ENCODE measurements around the gene ZBTB7B. TPM values are rescaled to one million over a fixed set of nuclear protein-coding genes. Genes with fewer than 3 reads are reported as not detected.

ZBTB7B gene
- total RNA-seq, 3 donors from 2014 or later: 45.6 to 82.5 (median 53.4) TPM

DNA sequence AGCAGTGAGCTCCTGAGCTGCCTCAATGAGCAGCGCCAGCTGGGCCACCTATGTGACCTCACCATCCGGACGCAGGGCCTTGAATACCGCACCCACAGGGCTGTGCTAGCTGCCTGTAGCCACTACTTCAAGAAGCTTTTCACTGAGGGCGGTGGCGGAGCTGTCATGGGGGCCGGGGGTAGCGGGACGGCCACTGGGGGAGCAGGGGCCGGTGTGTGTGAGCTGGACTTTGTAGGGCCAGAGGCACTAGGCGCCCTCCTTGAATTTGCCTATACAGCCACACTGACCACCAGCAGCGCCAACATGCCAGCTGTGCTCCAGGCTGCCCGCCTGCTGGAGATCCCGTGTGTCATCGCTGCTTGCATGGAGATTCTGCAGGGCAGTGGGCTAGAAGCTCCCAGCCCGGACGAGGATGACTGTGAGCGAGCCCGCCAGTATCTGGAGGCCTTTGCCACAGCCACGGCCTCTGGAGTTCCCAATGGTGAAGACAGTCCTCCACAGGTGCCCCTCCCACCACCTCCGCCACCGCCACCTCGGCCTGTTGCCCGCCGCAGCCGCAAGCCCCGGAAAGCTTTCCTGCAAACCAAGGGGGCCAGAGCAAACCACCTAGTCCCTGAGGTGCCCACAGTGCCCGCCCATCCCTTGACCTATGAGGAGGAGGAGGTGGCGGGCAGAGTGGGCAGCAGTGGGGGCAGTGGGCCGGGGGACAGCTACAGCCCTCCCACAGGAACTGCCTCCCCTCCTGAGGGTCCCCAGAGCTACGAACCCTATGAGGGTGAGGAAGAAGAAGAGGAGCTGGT, 12.3 kb downstream of the ZBTB7B start:
- Histone ChIP-seq H3K27ac (peak overlapping the region; percentile 91 to 92), H3K4me1 (peaks cover 22 to 28% of the 10 kb centered on the region in 2 donors), H3K36me3 (no peaks in the 10 kb centered on the region), H3K9me3 (no peaks in the 10 kb centered on the region), H3K4me3 (no peak overlapping the region), H3K27me3 (no peaks in the 10 kb centered on the region)
- intact Hi-C loops (cut with DNase I; ENCODE audit: low total_unique reads): loop anchor here (5.0 kb wide), 1 partner anchor 37 kb away; the partner anchor contains the start of gene ADAM15
- no peak for DNase-seq (ENCODE audit: low spot score in 2 of 2)
- TF ChIP-seq, protein P1, sequence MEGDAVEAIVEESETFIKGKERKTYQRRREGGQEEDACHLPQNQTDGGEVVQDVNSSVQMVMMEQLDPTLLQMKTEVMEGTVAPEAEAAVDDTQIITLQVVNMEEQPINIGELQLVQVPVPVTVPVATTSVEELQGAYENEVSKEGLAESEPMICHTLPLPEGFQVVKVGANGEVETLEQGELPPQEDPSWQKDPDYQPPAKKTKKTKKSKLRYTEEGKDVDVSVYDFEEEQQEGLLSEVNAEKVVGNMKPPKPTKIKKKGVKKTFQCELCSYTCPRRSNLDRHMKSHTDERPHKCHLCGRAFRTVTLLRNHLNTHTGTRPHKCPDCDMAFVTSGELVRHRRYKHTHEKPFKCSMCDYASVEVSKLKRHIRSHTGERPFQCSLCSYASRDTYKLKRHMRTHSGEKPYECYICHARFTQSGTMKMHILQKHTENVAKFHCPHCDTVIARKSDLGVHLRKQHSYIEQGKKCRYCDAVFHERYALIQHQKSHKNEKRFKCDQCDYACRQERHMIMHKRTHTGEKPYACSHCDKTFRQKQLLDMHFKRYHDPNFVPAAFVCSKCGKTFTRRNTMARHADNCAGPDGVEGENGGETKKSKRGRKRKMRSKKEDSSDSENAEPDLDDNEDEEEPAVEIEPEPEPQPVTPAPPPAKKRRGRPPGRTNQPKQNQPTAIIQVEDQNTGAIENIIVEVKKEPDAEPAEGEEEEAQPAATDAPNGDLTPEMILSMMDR (IDR thresholded peaks at IDR 0.05): no peak
- TF ChIP-seq POLR2A (IDR thresholded peaks at IDR 0.05) (no peak), POLR2AphosphoS5 (IDR thresholded peaks at IDR 0.05) (no peak)

DNA sequence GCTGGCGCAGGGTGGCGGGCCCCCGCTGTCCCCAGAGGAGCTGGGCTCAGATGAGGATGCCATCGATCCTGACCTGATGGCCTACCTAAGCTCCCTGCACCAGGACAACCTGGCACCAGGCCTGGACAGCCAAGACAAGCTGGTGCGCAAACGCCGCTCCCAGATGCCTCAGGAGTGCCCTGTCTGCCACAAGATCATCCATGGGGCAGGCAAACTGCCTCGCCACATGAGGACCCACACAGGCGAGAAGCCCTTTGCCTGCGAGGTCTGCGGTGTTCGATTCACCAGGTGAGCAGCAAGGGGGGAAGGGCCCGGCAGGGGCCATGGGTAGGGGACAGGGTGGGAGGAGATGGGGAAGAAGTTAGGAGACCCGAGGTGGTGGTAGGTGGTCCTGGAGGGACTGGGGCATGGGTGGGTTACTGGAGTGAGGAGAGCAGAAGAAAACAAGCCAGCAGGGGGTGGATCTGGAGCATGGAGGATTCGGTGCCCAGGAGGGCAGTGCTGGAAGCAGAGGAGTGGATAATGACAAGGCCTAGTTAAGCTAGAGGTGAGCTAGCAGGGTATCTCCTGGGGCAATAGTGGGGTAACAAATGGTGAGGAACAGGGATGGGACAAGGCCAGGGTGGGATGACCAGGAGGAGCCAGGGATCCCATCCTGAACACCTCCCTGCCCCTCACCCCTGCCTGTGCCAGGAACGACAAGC, 13.1 kb downstream of the ZBTB7B start:
- Histone ChIP-seq H3K36me3 (no peaks in the 10 kb centered on the region), H3K4me1 (peaks cover 14 to 28% of the 10 kb centered on the region in 2 donors), H3K27ac (peak overlapping the region; percentile 91 to 92), H3K4me3 (no peak overlapping the region), H3K27me3 (no peaks in the 10 kb centered on the region), H3K9me3 (no peaks in the 10 kb centered on the region)
- DNase-seq (ENCODE audit: low spot score in 2 of 2): no peak
- TF ChIP-seq, protein P1 (IDR thresholded peaks at IDR 0.05): no peak
- no peak for TF ChIP-seq POLR2AphosphoS5 (IDR thresholded peaks at IDR 0.05)
- no peak for TF ChIP-seq POLR2A (IDR thresholded peaks at IDR 0.05)
- intact Hi-C loops (cut with DNase I; ENCODE audit: low total_unique reads): loop anchor here (5.0 kb wide), 1 partner anchor 37 kb away; the partner anchor contains the start of gene ADAM15

DNA sequence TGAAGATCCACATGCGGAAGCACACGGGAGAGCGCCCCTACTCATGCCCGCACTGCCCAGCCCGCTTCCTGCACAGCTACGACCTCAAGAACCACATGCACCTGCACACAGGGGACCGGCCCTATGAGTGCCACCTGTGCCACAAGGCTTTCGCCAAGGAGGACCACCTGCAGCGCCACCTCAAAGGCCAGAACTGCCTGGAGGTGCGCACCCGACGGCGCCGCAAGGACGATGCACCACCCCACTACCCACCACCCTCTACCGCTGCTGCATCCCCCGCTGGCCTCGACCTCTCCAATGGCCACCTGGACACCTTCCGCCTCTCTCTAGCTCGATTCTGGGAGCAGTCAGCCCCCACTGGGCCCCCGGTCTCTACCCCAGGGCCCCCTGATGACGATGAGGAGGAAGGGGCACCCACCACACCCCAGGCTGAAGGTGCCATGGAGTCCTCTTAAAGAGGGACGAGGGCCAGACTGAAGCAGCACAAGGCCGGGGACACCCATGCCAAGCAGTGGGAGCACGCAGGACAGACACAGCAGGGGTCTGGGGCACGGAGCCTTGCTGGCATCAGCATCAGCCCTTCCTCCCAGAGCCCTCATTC, 13.7 kb downstream of the ZBTB7B start:
- Histone ChIP-seq H3K36me3 (no peaks in the 10 kb centered on the region), H3K27ac (peak overlapping the region; percentile 91 to 92), H3K4me3 (peak overlapping the region in 1 of 3 donors; percentile 59), H3K27me3 (no peaks in the 10 kb centered on the region), H3K4me1 (peaks cover 8 to 21% of the 10 kb centered on the region in 2 donors), H3K9me3 (no peaks in the 10 kb centered on the region)
- intact Hi-C loops (cut with DNase I; ENCODE audit: low total_unique reads): loop anchor here (5.0 kb wide), 1 partner anchor 36 kb away; the partner anchor contains the start of gene ADAM15
- no peak for DNase-seq (ENCODE audit: low spot score in 2 of 2)
- TF ChIP-seq, protein P1 (IDR thresholded peaks at IDR 0.05): no peak
- no peak for TF ChIP-seq POLR2AphosphoS5 (IDR thresholded peaks at IDR 0.05)
- TF ChIP-seq POLR2A (IDR thresholded peaks at IDR 0.05): no peak

DNA sequence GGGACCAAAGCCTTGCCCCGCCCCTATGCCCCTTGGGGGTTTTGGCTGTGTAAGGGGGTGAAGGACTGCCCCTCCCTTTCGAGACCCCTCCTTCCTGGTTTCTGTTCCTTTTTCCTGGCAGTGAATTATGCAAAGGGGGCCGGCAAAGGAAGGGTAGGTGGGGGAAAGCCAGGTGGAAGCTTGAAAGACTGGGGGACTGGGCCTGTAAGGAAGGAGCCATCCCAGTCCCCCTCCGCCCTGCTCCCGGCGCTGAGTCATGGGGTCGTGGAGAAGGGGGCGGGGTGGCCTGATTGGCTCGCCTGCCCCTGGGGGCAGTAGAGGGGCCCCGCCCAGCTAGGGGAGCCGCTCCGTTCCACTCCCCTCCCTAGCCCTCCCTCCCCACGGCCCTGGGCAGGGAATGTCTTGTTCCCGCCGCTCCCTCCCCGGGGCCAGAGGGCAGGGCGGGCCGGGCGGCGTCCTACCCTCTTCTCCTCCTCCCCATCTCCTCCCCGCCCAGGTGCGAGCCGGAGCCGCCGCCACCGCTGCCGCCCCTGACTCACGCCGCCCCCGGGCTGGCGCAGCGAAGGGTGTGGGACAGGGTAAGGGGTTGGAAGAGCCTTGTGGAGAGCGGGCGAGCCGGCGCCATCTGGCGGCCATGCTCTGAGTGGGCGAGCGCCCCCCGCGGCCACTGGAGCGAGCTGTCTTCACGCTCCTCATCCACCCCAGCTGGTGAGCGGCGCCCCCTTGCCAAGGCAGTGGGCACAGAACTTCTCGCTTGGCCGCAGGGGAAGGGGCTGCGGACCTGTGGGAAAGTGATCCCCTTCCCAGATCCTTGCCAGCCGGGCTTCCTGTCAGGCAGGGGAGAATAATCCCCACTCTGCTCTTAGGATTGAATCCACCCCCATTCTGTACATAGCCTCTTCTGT, 14.7 kb downstream of the ZBTB7B start:
- intact Hi-C loops (cut with DNase I; ENCODE audit: low total_unique reads): loop anchor here (5.0 kb wide), 1 partner anchor 35 kb away; the partner anchor contains the start of gene ADAM15
- Histone ChIP-seq H3K27ac (peak overlapping the region; percentile 91 to 92), H3K27me3 (no peaks in the 10 kb centered on the region), H3K36me3 (no peaks in the 10 kb centered on the region), H3K9me3 (no peaks in the 10 kb centered on the region), H3K4me1 (peaks cover 0 to 11% of the 10 kb centered on the region in 2 donors), H3K4me3 (peak overlapping the region; percentile 44 to 59 (median 47))
- TF ChIP-seq POLR2A (IDR thresholded peaks at IDR 0.05): no peak
- TF ChIP-seq POLR2AphosphoS5 (IDR thresholded peaks at IDR 0.05): peak; percentile 82 to 97 (median 95)
- TF ChIP-seq, protein P1 (IDR thresholded peaks at IDR 0.05): peak; percentile 96 to 100 (median 99)
- peak; percentile 95 to 97 for DNase-seq (ENCODE audit: low spot score in 2 of 2)
